Aorta (tissue), 5 donors: ENCODE data around the gene RNF182. TPM values are rescaled to one million over a fixed set of nuclear protein-coding genes. Genes with fewer than 3 reads are reported as not detected.

ENCODE experiments used
- ATAC-seq: fragments of 200-7000 bp; cut with Tn5 transposase; one replicate; pipeline ENCODE4 v1.9.1; 2022; ENCODE audit warnings: moderate library complexity; ENCODE audit not compliant: low FRiP score
- DNase-seq, 2 donors: peaks; one replicate each; pipeline ENCODE4 v3.0.0-alpha.2; 2020
- H3K27ac ChIP-seq, 2 donors: one replicate each; pipeline ENCODE4 v1.5.1; 2013; ENCODE audit warnings: low read length in 2 of 2, mild to moderate bottlenecking in 2 of 2, moderate library complexity in 2 of 2, control low read depth in 1 of 2, inconsistent platforms in 1 of 2, low read depth in 1 of 2
- H3K27me3 ChIP-seq, 2 donors: one replicate each; pipeline ENCODE4 v1.6.1; 2013; ENCODE audit warnings: control low read depth in 1 of 2, low read length in 1 of 2, mild to moderate bottlenecking in 1 of 2, moderate library complexity in 1 of 2; ENCODE audit not compliant: insufficient read depth in 2 of 2, control insufficient read depth in 1 of 2
- H3K36me3 ChIP-seq, 2 donors: one replicate each; pipeline ENCODE4 v1.6.1; 2013; ENCODE audit warnings: control low read depth in 1 of 2, low read length in 1 of 2, mild to moderate bottlenecking in 1 of 2; ENCODE audit not compliant: insufficient read depth in 2 of 2, control insufficient read depth in 1 of 2
- H3K4me1 ChIP-seq, 2 donors: one replicate each; pipeline ENCODE4 v1.6.1; 2013; ENCODE audit warnings: low read length in 2 of 2, control low read depth in 1 of 2, mild to moderate bottlenecking in 1 of 2, moderate library complexity in 1 of 2; ENCODE audit not compliant: insufficient read depth in 2 of 2, control insufficient read depth in 1 of 2
- H3K4me3 ChIP-seq, 2 donors: one replicate each; pipeline ENCODE4 v1.5.1; 2013; ENCODE audit warnings: low read length in 2 of 2, control low read depth in 1 of 2, mild to moderate bottlenecking in 1 of 2
- H3K9me3 ChIP-seq: one replicate; pipeline ENCODE4 v1.6.1; 2013; ENCODE audit warnings: mild to moderate bottlenecking, low read length; ENCODE audit not compliant: control insufficient read depth
- WGBS, 2 donors: extraction: QIAGEN DNeasy Blood & Tissue Kit; methylation state at CpG; one replicate each; pipeline ENCODE4 v1.1.7; 2013; 5-methylcytosine and 5-hydroxymethylcytosine counted together
- intact Hi-C, 2 donors: fragments of 100-400 bp; cut with DNase I; formaldehyde crosslinking; loops; one replicate each; pipeline versions ENCODE4 v1.14.2 to v1.15.0; 2022
- polyA plus RNA-seq, 2 donors: library from polyadenylated mRNA; stranded (reverse); fragments of 200-250 nt; gene quantifications; one replicate each; pipeline ENCODE4 v1.2.3, GENCODE V29; 2013
- total RNA-seq, 2 donors: library from RNA; stranded (reverse); fragmentation: NEBNext Ultra II Directional; extraction: Animal tissue kit (Norgen Biotek cat#: 25700); gene quantifications; one replicate each; pipeline ENCODE4 v1.2.1, GENCODE V29; 2021
- donor health status: healthy with polysubstance abuse.
- donor health status: Bipolar disorder and iron deficiency.
- donor health status: DM: no; HTN: no; CAD: no.
- donor health status: DM: no; HTN: no; CAD: no.
- donor health status: DM: yes; HTN: yes; CAD: no.

Gene RNF182
- total and polyA plus RNA-seq, 4 donors: 0.13 to 0.60 (median 0.36) TPM; not detected in 1

DNA sequence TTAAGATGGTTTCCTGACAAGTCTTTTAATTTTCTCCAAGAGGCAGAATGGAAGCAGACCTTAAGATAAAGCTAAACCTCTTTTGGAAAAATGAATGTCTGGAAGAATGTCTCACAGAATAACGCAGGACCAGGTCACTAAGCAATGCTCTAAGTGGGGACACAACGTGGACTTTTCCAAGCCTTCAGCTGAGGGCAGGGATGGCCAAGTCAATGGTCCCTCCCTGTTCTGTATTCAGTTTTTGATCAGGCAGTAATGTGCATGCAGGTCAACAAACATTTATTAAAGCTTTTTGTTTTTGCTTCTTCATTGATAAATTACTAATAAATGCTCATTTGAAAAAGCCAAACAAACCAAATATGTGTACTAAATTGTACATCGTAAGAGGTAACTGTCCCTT is 2.0 kb upstream of the RNF182 start:
- DNase-seq (no peak), ATAC-seq (no peak)
- Histone ChIP-seq H3K27ac (no peak overlapping the region), H3K36me3 (no peaks in the 10 kb centered on the region), H3K4me3 (no peak overlapping the region), H3K27me3 (peaks cover 0 to 3% of the 10 kb centered on the region in 2 donors), H3K4me1 (no peaks in the 10 kb centered on the region), H3K9me3 (peaks cover 2% of the 10 kb centered on the region)
- WGBS, 2 donors: 60 to 61% methylated on average over 3 of the region's 3 CpGs
- intact Hi-C loops: no loop called here

DNA sequence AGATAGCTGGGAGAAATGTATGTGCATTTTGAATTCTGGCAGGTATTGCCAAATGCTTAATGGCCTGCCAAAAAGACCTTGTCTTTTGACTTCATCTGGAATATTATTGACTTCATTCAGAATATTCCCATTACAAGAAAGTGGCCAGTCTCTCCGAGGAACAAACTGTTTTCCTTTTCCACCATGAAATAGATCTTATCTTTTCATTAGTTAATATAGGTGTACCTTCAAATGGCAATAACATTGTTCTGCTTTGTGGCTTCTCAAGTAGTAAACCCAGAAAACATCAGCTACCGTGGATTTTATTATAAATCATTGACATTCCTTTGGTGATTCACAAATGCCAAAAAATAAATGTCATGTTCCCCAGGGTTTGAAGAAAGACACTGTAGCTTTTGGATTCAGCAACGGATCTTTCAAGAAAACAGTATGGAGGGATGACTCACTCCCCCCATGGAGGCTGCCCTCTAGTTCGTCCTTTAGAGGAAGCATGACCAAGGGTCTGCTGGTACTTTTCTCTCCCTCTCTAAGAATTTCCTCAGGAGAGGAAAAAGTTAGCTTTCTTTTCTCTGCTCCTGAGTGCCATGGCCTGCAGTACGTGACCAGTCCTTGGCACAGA is 1.1 kb upstream of the RNF182 start:
- Histone ChIP-seq H3K27ac (no peak overlapping the region), H3K36me3 (no peaks in the 10 kb centered on the region), H3K27me3 (peaks cover 0 to 3% of the 10 kb centered on the region in 2 donors), H3K4me1 (no peaks in the 10 kb centered on the region), H3K4me3 (no peak overlapping the region), H3K9me3 (peaks cover 2% of the 10 kb centered on the region)
- intact Hi-C loops: no loop called here
- no peak for ATAC-seq
- DNase-seq: no peak
- 9 to 11% methylated on average over 5 of the region's 5 CpGs for WGBS, 2 donors

GRCh38 chr6:13924146-13924948 is 405 bp upstream of the RNF182 start:
- H3K4me3 ChIP-seq: peak overlapping the region; percentile 15 to 30
- H3K36me3 ChIP-seq: no peaks in the 10 kb centered on the region
- H3K9me3 ChIP-seq: peaks cover 2% of the 10 kb centered on the region
- ATAC-seq (peak; percentile 73), DNase-seq (peak; percentile 66 to 83)
- no peak overlapping the region for H3K27ac ChIP-seq
- 2% methylated on average over 27 to 37 of the region's 37 CpGs for WGBS, 2 donors
- H3K4me1 ChIP-seq: no peaks in the 10 kb centered on the region
- intact Hi-C loops: no loop called here
- peaks cover 0 to 3% of the 10 kb centered on the region in 2 donors for H3K27me3 ChIP-seq

- H3K27ac ChIP-seq: no peak overlapping the region
- H3K36me3 ChIP-seq: no peaks in the 10 kb centered on the region
- 80 to 82% methylated on average over 4 of the region's 4 CpGs for WGBS, 2 donors
- intact Hi-C loops: no loop called here
- peaks cover 0 to 3% of the 10 kb centered on the region in 2 donors for H3K27me3 ChIP-seq
- ATAC-seq (no peak), DNase-seq (no peak)
- peaks cover 2% of the 10 kb centered on the region for H3K9me3 ChIP-seq
- no peaks in the 10 kb centered on the region for H3K4me1 ChIP-seq
- H3K4me3 ChIP-seq: no peak overlapping the region
Observed at GRCh38 chr6:13926378-13926777, 1.6 kb downstream of the RNF182 start.

DNA sequence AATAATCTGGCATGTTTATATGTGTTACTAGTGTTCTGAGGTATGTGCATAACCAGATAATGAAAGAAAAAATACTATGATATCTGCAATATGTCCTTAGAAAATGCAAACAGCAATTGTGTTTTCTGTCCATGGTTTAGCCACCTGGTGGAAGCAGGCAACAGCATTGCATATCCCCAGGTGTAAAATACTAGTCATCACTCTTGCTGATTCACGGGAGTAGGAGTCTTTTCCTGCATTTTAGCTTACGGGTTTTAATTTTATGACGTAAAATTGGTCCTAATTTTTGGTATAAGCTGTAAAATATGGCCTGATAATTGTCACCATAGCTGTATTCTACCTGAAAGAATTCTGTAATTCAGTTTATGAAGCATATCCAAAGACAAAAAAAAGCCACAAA is 2.5 kb downstream of the RNF182 start:
- intact Hi-C loops: no loop called here
- Histone ChIP-seq H3K9me3 (peaks cover 2% of the 10 kb centered on the region), H3K27me3 (peaks cover 0 to 3% of the 10 kb centered on the region in 2 donors), H3K4me1 (no peaks in the 10 kb centered on the region), H3K4me3 (no peak overlapping the region), H3K36me3 (no peaks in the 10 kb centered on the region), H3K27ac (no peak overlapping the region)
- WGBS, 2 donors: 88 to 95% methylated on average over 3 of the region's 3 CpGs
- no peak for DNase-seq
- no peak for ATAC-seq

DNA sequence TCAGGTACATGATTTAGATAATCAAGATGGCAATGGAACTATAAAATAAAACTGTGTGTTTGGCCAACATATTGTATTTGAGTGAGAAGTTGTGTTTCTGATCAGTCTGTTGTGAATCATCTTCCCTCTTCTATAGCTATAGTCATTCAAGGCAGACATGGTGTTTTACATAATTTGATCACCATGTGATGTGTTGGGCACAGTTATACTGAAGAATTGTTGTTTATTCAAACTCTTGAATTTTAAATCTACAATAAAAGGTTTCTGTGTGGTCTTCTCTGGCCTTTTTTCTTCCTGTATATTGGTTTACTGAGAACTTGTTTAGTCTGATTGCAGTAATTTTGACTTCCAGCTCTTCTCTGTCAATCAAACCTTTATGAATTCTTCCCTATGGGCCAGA is 4.4 kb downstream of the RNF182 start:
- H3K4me3 ChIP-seq: no peak overlapping the region
- peaks cover 0 to 3% of the 10 kb centered on the region in 2 donors for H3K27me3 ChIP-seq
- H3K27ac ChIP-seq: no peak overlapping the region
- H3K36me3 ChIP-seq: no peaks in the 10 kb centered on the region
- intact Hi-C loops: no loop called here
- no peak for DNase-seq
- no peaks in the 10 kb centered on the region for H3K4me1 ChIP-seq
- peaks cover 2% of the 10 kb centered on the region for H3K9me3 ChIP-seq
- no peak for ATAC-seq

DNA sequence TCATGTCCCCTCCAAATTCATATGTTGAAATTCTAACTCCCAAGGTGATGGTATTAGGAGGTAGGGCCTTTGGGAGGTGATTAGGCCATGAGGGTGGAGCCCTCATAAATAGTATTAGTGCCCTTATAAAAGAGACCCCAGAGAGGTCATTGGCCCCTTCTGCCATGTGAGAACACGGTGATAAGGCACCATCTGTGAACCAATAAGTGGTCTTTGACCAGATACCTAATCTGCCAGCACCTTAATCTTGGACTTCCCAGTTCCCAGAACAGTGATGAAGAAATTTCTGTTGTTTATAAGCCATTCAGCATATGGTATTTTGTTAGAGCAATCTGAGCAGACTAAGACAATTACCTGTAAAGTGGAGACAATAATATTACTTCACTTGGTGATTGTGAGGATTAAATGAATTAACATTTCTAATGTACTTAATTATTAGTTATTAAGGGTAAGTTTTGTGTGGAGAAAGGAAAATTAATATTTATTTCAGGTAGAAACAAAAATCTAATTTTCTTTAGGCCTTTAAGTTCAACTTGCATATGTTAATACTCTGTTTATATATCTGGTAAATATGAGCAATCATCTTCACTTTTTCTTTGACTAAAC is 7.1 kb downstream of the RNF182 start:
- H3K9me3 ChIP-seq: no peaks in the 10 kb centered on the region
- no peak overlapping the region for H3K4me3 ChIP-seq
- ATAC-seq: no peak
- H3K4me1 ChIP-seq: no peaks in the 10 kb centered on the region
- intact Hi-C loops: no loop called here
- H3K27ac ChIP-seq: no peak overlapping the region
- H3K27me3 ChIP-seq: no peaks in the 10 kb centered on the region
- 93 to 97% methylated on average over 1 of the region's 1 CpG for WGBS, 2 donors
- DNase-seq: no peak
- no peaks in the 10 kb centered on the region for H3K36me3 ChIP-seq

GRCh38 chr6:13932785-13933184 is 8.0 kb downstream of the RNF182 start:
- WGBS, 2 donors: 93 to 98% methylated on average over 1 of the region's 1 CpG
- intact Hi-C loops: no loop called here

GRCh38 chr6:13934721-13935120 is 10.0 kb downstream of the RNF182 start:
- Histone ChIP-seq H3K4me3 (no peak overlapping the region), H3K36me3 (no peaks in the 10 kb centered on the region), H3K27ac (no peak overlapping the region), H3K9me3 (no peaks in the 10 kb centered on the region), H3K4me1 (no peaks in the 10 kb centered on the region), H3K27me3 (no peaks in the 10 kb centered on the region)
- intact Hi-C loops: no loop called here
- WGBS, 2 donors: 91 to 97% methylated on average over 2 of the region's 2 CpGs
- DNase-seq: no peak
- ATAC-seq: no peak

More at GRCh38 chr6:13932785-13933184, 8.0 kb downstream of the RNF182 start:
- DNase-seq (no peak), ATAC-seq (no peak)
- Histone ChIP-seq H3K4me1 (no peaks in the 10 kb centered on the region), H3K27me3 (no peaks in the 10 kb centered on the region), H3K36me3 (no peaks in the 10 kb centered on the region), H3K27ac (no peak overlapping the region), H3K9me3 (no peaks in the 10 kb centered on the region), H3K4me3 (no peak overlapping the region)
